Measurements from ENCODE around the gene CD6.

GRCh38 chr11:61062181-61062930 is 90.9 kb downstream of the CD6 start:
- TF ChIP-seq CTCF (IDR thresholded peaks at IDR 0.05 in 8 of 11, conservative IDR thresholded peaks at IDR 0.05 in 3 of 11): no peak
- TF ChIP-seq POLR2A (IDR thresholded peaks at IDR 0.05): no peak
